Measurements from ENCODE around the gene NRF1. TPM values are rescaled to one million over a fixed set of nuclear protein-coding genes. Genes with fewer than 3 reads are reported as not detected.
"Not testable (repeated sequence)": the region's sequence is repeated elsewhere in the genome, so short reads cannot be mapped to it uniquely, and the experiment has no call there.

Gene NRF1
- total RNA-seq, 1 experiment from 2014 or later = 14.0 TPM

GRCh38 chr7:129671266-129671665 lies 59.7 kb downstream of the NRF1 start:
- Histone ChIP-seq H3K27ac (ENCODE audit: low read length) (no peak overlapping the region), H3K36me3 (ENCODE audit: control insufficient read depth, insufficient read depth, low read length) (no peaks in the 10 kb centered on the region), H3K27me3 (ENCODE audit: control insufficient read depth, insufficient read depth, low read length) (no peaks in the 10 kb centered on the region), H3K9me3 (ENCODE audit: control insufficient read depth, insufficient read depth, low read depth, low read length) (no peaks in the 10 kb centered on the region), H3K4me1 (ENCODE audit: control insufficient read depth, insufficient read depth, low read length) (no peaks in the 10 kb centered on the region), H3K4me3 (ENCODE audit: low read depth in 2 of 2, low read length in 2 of 2) (no peak overlapping the region)
- BruUV-seq (replicated peaks) = no TSS peak
- CTCF ChIA-PET = no interaction called here
- POLR2A ChIA-PET = no interaction called here
- ATAC-seq = no peak
- DNase-seq (ENCODE audit: low read depth, low spot score) = no peak
- intact Hi-C loops (cut with micrococcal nuclease; ENCODE audit: unreplicated experiment) (no loop called here), in situ Hi-C loops (cut with HindIII; ENCODE audit: low pct_unique_long_range_greater_than_20kb, low sequenced_read_pairs) (no loop called here)
- TF ChIP-seq CTCF (IDR thresholded peaks at IDR 0.05) (no peak), REST (IDR thresholded peaks at IDR 0.05; ENCODE audit: insufficient read depth in 1 of 2, low read depth in 2 of 2, low read length in 1 of 2) (no peak), SIN3A (IDR thresholded peaks at IDR 0.05; ENCODE audit: borderline replicate concordance, insufficient read depth, low read depth, low read length) (no peak), POLR2AphosphoS5 (IDR thresholded peaks at IDR 0.05; ENCODE audit: low read depth, low read length) (no peak), TCF7L2 (IDR thresholded peaks at IDR 0.05; ENCODE audit: low read depth, low read length) (no peak)

GRCh38 chr7:129674475-129674874 lies 63.0 kb downstream of the NRF1 start:
- H3K9me3 ChIP-seq (ENCODE audit: control insufficient read depth, insufficient read depth, low read depth, low read length); intact Hi-C loops (cut with micrococcal nuclease; ENCODE audit: unreplicated experiment); in situ Hi-C loops (cut with HindIII; ENCODE audit: low pct_unique_long_range_greater_than_20kb, low sequenced_read_pairs); ATAC-seq; H3K27ac ChIP-seq (ENCODE audit: low read length); H3K36me3 ChIP-seq (ENCODE audit: control insufficient read depth, insufficient read depth, low read length); CTCF ChIA-PET; H3K27me3 ChIP-seq (ENCODE audit: control insufficient read depth, insufficient read depth, low read length); H3K4me3 ChIP-seq (ENCODE audit: low read depth in 2 of 2, low read length in 2 of 2); DNase-seq (ENCODE audit: low read depth, low spot score); POLR2A ChIA-PET; H3K4me1 ChIP-seq (ENCODE audit: control insufficient read depth, insufficient read depth, low read length); BruUV-seq (replicated peaks): not testable (repeated sequence)

- H3K4me3 ChIP-seq (ENCODE audit: low read depth in 2 of 2, low read length in 2 of 2) = no peak overlapping the region
- CTCF ChIA-PET = no interaction called here
- ATAC-seq (no peak), DNase-seq (ENCODE audit: low read depth, low spot score) (no peak)
- H3K4me1 ChIP-seq (ENCODE audit: control insufficient read depth, insufficient read depth, low read length) = no peaks in the 10 kb centered on the region
- H3K27ac ChIP-seq (ENCODE audit: low read length) = no peak overlapping the region
- BruUV-seq (replicated peaks) = no TSS peak
- in situ Hi-C loops (cut with HindIII; ENCODE audit: low pct_unique_long_range_greater_than_20kb, low sequenced_read_pairs) = no loop called here
- POLR2A ChIA-PET = no interaction called here
- no peaks in the 10 kb centered on the region for H3K36me3 ChIP-seq (ENCODE audit: control insufficient read depth, insufficient read depth, low read length)
- no peaks in the 10 kb centered on the region for H3K27me3 ChIP-seq (ENCODE audit: control insufficient read depth, insufficient read depth, low read length)
- intact Hi-C loops (cut with micrococcal nuclease; ENCODE audit: unreplicated experiment) = no loop called here
- no peaks in the 10 kb centered on the region for H3K9me3 ChIP-seq (ENCODE audit: control insufficient read depth, insufficient read depth, low read depth, low read length)
- TF ChIP-seq SIN3A (IDR thresholded peaks at IDR 0.05; ENCODE audit: borderline replicate concordance, insufficient read depth, low read depth, low read length) = no peak
- no peak for TF ChIP-seq REST (IDR thresholded peaks at IDR 0.05; ENCODE audit: insufficient read depth in 1 of 2, low read depth in 2 of 2, low read length in 1 of 2)
- no peak for TF ChIP-seq TCF7L2 (IDR thresholded peaks at IDR 0.05; ENCODE audit: low read depth, low read length)
- no peak for TF ChIP-seq CTCF (IDR thresholded peaks at IDR 0.05)
- TF ChIP-seq POLR2AphosphoS5 (IDR thresholded peaks at IDR 0.05; ENCODE audit: low read depth, low read length) = no peak
Measured at GRCh38 chr7:129675521-129675920, 64.0 kb downstream of the NRF1 start.
